Activated CD4-positive, alpha-beta T cell treated with anti-CD3 and anti-CD28 coated beads for 36 hours (primary cell): ENCODE results near the gene ZBTB7B. TPM values are rescaled to one million over a fixed set of nuclear protein-coding genes. Genes with fewer than 3 reads are reported as not detected.

Experiments used
- ATAC-seq: fragments of 200-7000 bp; cut with Tn5 transposase; one replicate; pipeline ENCODE4 v1.10.0; 2021; ENCODE audit warnings: mild to moderate bottlenecking, moderate library complexity
- CTCF ChIA-PET: fragments of 350-600 bp; sonication (Branson Sonifier 250); formaldehyde crosslinking; loops from one replicate; lab custom pipeline; 2021; ENCODE audit warnings: antibody characterized with exemption; lab: Charles Lee
- POLR2A ChIA-PET: fragments of 350-600 bp; sonication (Branson Sonifier 250); formaldehyde crosslinking; loops from one replicate; lab custom pipeline; 2021; ENCODE audit warnings: antibody characterized with exemption, inconsistent platforms; lab: Charles Lee
- DNase-seq: peaks from one replicate; pipeline ENCODE4 v3.0.0-alpha.2; 2020
- H3K27ac Mint-ChIP-seq: one replicate; pipeline ENCODE4 v1.8.0; 2021; ENCODE audit warnings: mixed read lengths
- H3K27me3 Mint-ChIP-seq: one replicate; pipeline ENCODE4 v1.8.0; 2021; ENCODE audit warnings: mixed read lengths
- H3K36me3 Mint-ChIP-seq: one replicate; pipeline ENCODE4 v1.8.0; 2021; ENCODE audit warnings: low read depth, mixed read lengths
- H3K4me1 Mint-ChIP-seq: one replicate; pipeline ENCODE4 v1.8.0; 2021; ENCODE audit warnings: mixed read lengths
- H3K4me3 Mint-ChIP-seq: one replicate; pipeline ENCODE4 v1.8.0; 2021; ENCODE audit warnings: mild to moderate bottlenecking, moderate library complexity, mixed read lengths
- H3K9me3 Mint-ChIP-seq: one replicate; pipeline ENCODE4 v1.8.0; 2021; ENCODE audit warnings: low read depth, mixed read lengths
- intact Hi-C, 2 experiments: fragments of 100-400 bp; cut with DNase I in 1 of 2; cut with micrococcal nuclease in 1 of 2; formaldehyde crosslinking; loops; one replicate each; pipeline versions ENCODE4 v1.14.2 to v1.15.1; 2022 to 2024; cut with DNase I, micrococcal nuclease
- total RNA-seq, 2 experiments: library from RNA; stranded (reverse); gene quantifications; one replicate each; pipeline ENCODE4 v1.2.3, GENCODE V29; 2021

Gene ZBTB7B
- total RNA-seq, 2 experiments from 2014 or later: 94.0 to 105 TPM

GRCh38 chr1:155008015-155008941, 5.7 kb downstream of the ZBTB7B start:
- peak; percentile 48 for ATAC-seq
- DNase-seq: peak; percentile 93
- peak overlapping the region; percentile 99 for H3K4me3 Mint-ChIP-seq
- peak overlapping the region; percentile 96 for H3K27ac Mint-ChIP-seq
- H3K27me3 Mint-ChIP-seq: no peaks in the 10 kb centered on the region
- no peaks in the 10 kb centered on the region for H3K9me3 Mint-ChIP-seq
- peaks cover 61% of the 10 kb centered on the region for H3K4me1 Mint-ChIP-seq
- intact Hi-C loops: loop anchor here in 1 of 2 experiments (10.0 kb wide), 2 partner anchors 1207 to 1497 kb away; partner anchors contain the start of genes MEF2D and PMF1
- POLR2A ChIA-PET: interaction anchor here (0.6 to 1.0 kb wide), 3 partner anchors 14 to 47 kb away, joined by 3 to 4 read pairs (median 3); no protein-coding TSS in a partner anchor
- peaks cover 45% of the 10 kb centered on the region for H3K36me3 Mint-ChIP-seq
- CTCF ChIA-PET: interaction anchor here (0.5 to 3.7 kb wide), 8 partner anchors 9 to 653 kb away, joined by 3 to 28 read pairs (median 4); no protein-coding TSS in a partner anchor

DNA sequence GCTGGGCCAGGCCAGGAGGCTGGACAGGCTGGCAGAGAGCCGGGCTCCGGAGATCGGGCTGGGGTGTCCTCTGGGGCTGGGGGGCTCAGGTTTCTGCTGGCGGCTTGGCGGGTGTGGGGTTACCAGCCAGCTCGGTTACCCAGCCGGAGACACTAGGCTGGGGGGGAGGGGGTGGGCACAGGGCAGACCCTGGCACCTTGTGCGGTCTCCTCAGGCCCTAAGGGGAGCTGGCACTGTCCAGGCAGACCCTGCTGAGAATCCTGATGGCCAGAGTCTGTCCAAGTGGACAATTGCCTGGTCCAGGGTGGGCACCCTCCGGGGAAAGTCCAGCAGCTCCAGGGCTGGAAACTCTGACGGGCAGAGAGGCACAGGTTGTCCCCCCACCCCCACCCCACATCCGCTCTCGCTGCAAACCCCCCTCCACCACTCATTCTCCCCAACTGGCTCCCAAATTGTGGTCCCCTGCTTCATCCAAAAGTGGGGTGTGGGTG, 6.7 kb downstream of the ZBTB7B start:
- Mint-ChIP-seq H3K4me3 (peak overlapping the region; percentile 99), H3K9me3 (no peaks in the 10 kb centered on the region), H3K4me1 (peaks cover 68% of the 10 kb centered on the region), H3K27me3 (no peaks in the 10 kb centered on the region), H3K27ac (peak overlapping the region; percentile 96), H3K36me3 (peaks cover 45% of the 10 kb centered on the region)
- ATAC-seq (no peak), DNase-seq (peak; percentile 73)
- POLR2A ChIA-PET: interaction anchor here (0.9 kb wide), 1 partner anchor 48 kb away, joined by 3 read pairs; no protein-coding TSS in a partner anchor
- CTCF ChIA-PET: interaction anchor here (0.5 to 3.7 kb wide), 7 partner anchors 8 to 93 kb away, joined by 3 to 28 read pairs (median 4); partner anchors contain the start of gene FLAD1
- intact Hi-C loops: loop anchor here in 1 of 2 experiments (1.0 to 10.0 kb wide), 3 partner anchors 8 to 1496 kb away; partner anchors contain the start of genes MEF2D and PMF1

DNA sequence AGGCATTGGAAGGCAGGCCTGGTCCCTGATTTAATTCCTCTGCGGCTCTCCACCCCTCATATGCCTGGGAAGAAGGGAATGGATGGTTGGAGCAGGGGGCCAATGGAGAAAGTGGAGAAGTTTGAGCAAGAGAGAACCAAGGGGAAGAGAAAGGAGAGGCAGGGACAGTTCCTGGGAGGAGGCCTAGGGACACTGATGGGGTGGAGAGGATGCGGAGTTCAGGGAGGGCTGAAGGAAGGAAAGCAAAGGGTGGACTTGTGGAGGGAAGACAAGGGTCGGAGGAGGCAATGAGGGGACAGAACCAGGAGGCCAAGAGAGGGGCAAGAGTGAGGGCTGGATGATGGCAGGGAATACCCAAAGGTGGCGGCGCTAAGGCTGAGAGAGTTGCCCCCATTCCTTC, 7.1 kb downstream of the ZBTB7B start:
- Mint-ChIP-seq H3K27ac (peak overlapping the region; percentile 96), H3K36me3 (peaks cover 44% of the 10 kb centered on the region), H3K4me1 (peaks cover 64% of the 10 kb centered on the region), H3K4me3 (peak overlapping the region; percentile 99), H3K9me3 (no peaks in the 10 kb centered on the region), H3K27me3 (no peaks in the 10 kb centered on the region)
- ATAC-seq: no peak
- POLR2A ChIA-PET: no interaction called here
- no peak for DNase-seq
- CTCF ChIA-PET: interaction anchor here (0.5 to 1.0 kb wide), 3 partner anchors 11 to 94 kb away, joined by 3 to 4 read pairs (median 4); partner anchors contain the start of gene FLAD1
- intact Hi-C loops: loop anchor here in 1 of 2 experiments (1.0 to 10.0 kb wide), 3 partner anchors 8 to 1495 kb away; partner anchors contain the start of genes MEF2D and PMF1

- ATAC-seq (no peak), DNase-seq (peak; percentile 54)
- peak overlapping the region; percentile 99 for H3K4me3 Mint-ChIP-seq
- peaks cover 47% of the 10 kb centered on the region for H3K36me3 Mint-ChIP-seq
- intact Hi-C loops: no loop called here
- H3K4me1 Mint-ChIP-seq: peaks cover 67% of the 10 kb centered on the region
- no peaks in the 10 kb centered on the region for H3K9me3 Mint-ChIP-seq
- ChIA-PET POLR2A (interaction anchor here (0.6 kb wide), 1 partner anchor 29 kb away, joined by 3 read pairs; no protein-coding TSS in a partner anchor), CTCF (interaction anchor here (0.9 to 1.8 kb wide), 3 partner anchors 11 to 165 kb away, joined by 3 to 7 read pairs (median 5); no protein-coding TSS in a partner anchor)
- peak overlapping the region; percentile 96 for H3K27ac Mint-ChIP-seq
- no peaks in the 10 kb centered on the region for H3K27me3 Mint-ChIP-seq
Measured at GRCh38 chr1:155010211-155010918, 7.8 kb downstream of the ZBTB7B start.

DNA sequence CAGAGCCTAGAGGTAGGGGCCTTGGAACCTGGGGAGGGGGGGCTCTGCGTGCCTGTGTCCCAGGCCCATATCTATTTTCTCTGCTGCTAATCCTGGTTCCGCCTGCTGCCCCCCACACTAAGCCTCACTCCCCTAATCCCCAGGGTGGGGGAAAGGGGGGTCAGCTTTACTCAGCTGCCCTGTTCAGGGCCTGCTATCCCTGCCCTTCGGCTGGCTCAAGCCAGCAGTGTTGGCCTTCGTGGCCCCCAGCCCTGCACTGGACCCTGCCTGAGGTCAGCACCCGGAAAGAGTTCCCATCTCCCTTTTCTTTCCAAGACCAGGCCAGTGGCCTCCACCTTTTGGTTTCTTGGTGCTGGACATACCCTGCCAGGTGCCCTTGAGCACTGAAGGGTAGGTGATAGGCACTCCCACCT, 8.4 kb downstream of the ZBTB7B start:
- DNase-seq: no peak
- H3K9me3 Mint-ChIP-seq: no peaks in the 10 kb centered on the region
- intact Hi-C loops: no loop called here
- peak overlapping the region; percentile 96 for H3K27ac Mint-ChIP-seq
- H3K36me3 Mint-ChIP-seq: peaks cover 54% of the 10 kb centered on the region
- ChIA-PET CTCF (interaction anchor here (0.9 to 1.8 kb wide), 3 partner anchors 12 to 165 kb away, joined by 3 to 7 read pairs (median 5); no protein-coding TSS in a partner anchor), POLR2A (interaction anchor here (0.6 kb wide), 1 partner anchor 30 kb away, joined by 3 read pairs; no protein-coding TSS in a partner anchor)
- H3K4me1 Mint-ChIP-seq: peaks cover 67% of the 10 kb centered on the region
- no peaks in the 10 kb centered on the region for H3K27me3 Mint-ChIP-seq
- no peak for ATAC-seq
- H3K4me3 Mint-ChIP-seq: peak overlapping the region; percentile 99

DNA sequence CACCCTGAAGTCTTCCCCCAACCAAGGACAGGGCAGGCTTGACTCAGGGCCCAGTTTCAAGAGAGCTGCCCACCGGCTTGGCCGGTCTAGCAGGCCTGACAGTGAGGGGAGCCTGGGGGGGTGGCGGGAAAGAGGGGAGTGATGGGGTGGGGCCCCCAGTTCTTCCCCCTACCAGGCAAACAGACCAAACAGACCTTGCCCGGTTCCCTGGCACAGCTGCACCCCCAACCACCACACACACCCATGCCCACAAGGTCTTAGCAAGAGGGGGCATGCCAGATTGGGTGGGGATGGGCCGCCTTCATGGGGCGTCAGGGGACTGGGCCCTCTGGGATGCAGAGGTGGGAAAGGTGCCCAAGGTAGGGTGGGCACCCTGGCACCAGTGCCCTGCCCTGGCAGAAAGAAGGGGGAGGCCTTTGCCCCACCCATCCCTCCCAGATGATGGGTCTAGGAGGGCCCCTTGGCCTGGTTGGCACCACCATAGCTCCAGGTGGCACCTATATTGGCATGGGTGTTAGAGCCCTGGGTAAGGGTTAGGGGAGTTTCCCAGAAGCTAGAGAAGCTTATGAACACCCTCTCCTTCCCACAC, 8.9 kb downstream of the ZBTB7B start:
- no peaks in the 10 kb centered on the region for H3K9me3 Mint-ChIP-seq
- no peak for DNase-seq
- peaks cover 67% of the 10 kb centered on the region for H3K4me1 Mint-ChIP-seq
- intact Hi-C loops: no loop called here
- peak overlapping the region; percentile 96 for H3K27ac Mint-ChIP-seq
- ChIA-PET POLR2A (no interaction called here), CTCF (interaction anchor here (0.6 to 1.8 kb wide), 5 partner anchors 12 to 192 kb away, joined by 3 to 8 read pairs (median 5); partner anchors contain the start of gene KRTCAP2)
- H3K27me3 Mint-ChIP-seq: no peaks in the 10 kb centered on the region
- peaks cover 59% of the 10 kb centered on the region for H3K36me3 Mint-ChIP-seq
- ATAC-seq: no peak
- H3K4me3 Mint-ChIP-seq: peak overlapping the region; percentile 99

- H3K9me3 Mint-ChIP-seq: no peaks in the 10 kb centered on the region
- ChIA-PET POLR2A (no interaction called here), CTCF (interaction anchor here (0.6 to 6.1 kb wide), 5 partner anchors 11 to 192 kb away, joined by 3 to 86 read pairs (median 6); partner anchors contain the start of genes KRTCAP2 and ZBTB7B)
- DNase-seq (peak; percentile 76), ATAC-seq (peak; percentile 10)
- intact Hi-C loops: no loop called here
- H3K27ac Mint-ChIP-seq: peak overlapping the region; percentile 82
- H3K4me3 Mint-ChIP-seq: peak overlapping the region; percentile 99
- no peaks in the 10 kb centered on the region for H3K27me3 Mint-ChIP-seq
- H3K4me1 Mint-ChIP-seq: peaks cover 65% of the 10 kb centered on the region
- peaks cover 63% of the 10 kb centered on the region for H3K36me3 Mint-ChIP-seq
Measured at GRCh38 chr1:155012026-155012546, 9.5 kb downstream of the ZBTB7B start.

GRCh38 chr1:155012776-155013602, 10.4 kb downstream of the ZBTB7B start:
- no peaks in the 10 kb centered on the region for H3K27me3 Mint-ChIP-seq
- CTCF ChIA-PET: interaction anchor here (0.5 to 6.1 kb wide), 7 partner anchors 12 to 160 kb away, joined by 3 to 86 read pairs (median 4); partner anchors contain the start of genes KRTCAP2, LENEP and ZBTB7B
- H3K36me3 Mint-ChIP-seq: peaks cover 64% of the 10 kb centered on the region
- DNase-seq (peak; percentile 31), ATAC-seq (no peak)
- POLR2A ChIA-PET: interaction anchor here (0.7 to 0.8 kb wide), 3 partner anchors 65 to 1354 kb away, joined by 3 to 4 read pairs (median 4); partner anchors contain the start of gene EFNA3
- intact Hi-C loops: no loop called here
- peak overlapping the region; percentile 99 for H3K4me3 Mint-ChIP-seq
- peak overlapping the region; percentile 82 for H3K27ac Mint-ChIP-seq
- H3K9me3 Mint-ChIP-seq: no peaks in the 10 kb centered on the region
- H3K4me1 Mint-ChIP-seq: peaks cover 65% of the 10 kb centered on the region

DNA sequence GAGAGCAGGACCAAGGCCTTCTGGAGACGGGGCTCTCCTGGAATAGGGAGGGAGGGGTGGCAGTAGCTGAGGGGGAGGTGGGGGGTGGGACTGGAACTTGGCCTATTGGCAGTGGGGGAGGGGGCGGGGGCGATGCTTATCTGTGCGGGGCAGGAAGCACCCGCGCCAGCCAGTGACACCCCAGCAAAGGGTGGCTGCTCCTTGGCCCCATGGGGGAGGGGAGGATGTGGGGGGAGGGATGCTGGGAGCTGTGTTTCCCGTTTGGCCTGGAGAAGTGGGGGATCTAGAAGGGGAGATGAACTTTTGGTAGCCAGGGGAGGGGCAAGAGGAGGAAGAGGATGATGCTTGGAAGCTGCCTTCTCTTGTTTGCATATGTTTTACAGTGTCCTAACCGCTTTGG, 11.0 kb downstream of the ZBTB7B start:
- H3K9me3 Mint-ChIP-seq: no peaks in the 10 kb centered on the region
- H3K4me1 Mint-ChIP-seq: peaks cover 64% of the 10 kb centered on the region
- peak overlapping the region; percentile 99 for H3K4me3 Mint-ChIP-seq
- no peaks in the 10 kb centered on the region for H3K27me3 Mint-ChIP-seq
- H3K27ac Mint-ChIP-seq: peak overlapping the region; percentile 73
- ATAC-seq: no peak
- ChIA-PET CTCF (interaction anchor here (0.6 to 6.1 kb wide), 4 partner anchors 13 to 48 kb away, joined by 3 to 86 read pairs (median 5); partner anchors contain the start of genes LENEP and ZBTB7B), POLR2A (interaction anchor here (0.8 kb wide), 1 partner anchor 1355 kb away, joined by 4 read pairs; no protein-coding TSS in a partner anchor)
- peaks cover 65% of the 10 kb centered on the region for H3K36me3 Mint-ChIP-seq
- DNase-seq: peak; percentile 56
- intact Hi-C loops: no loop called here
